NT2/D1 (cell line): ENCODE measurements around the gene SAMM50.

Experiments used
- DNase-seq: peaks from one replicate; pipeline ENCODE4 v3.0.0-alpha.2; 2011; ENCODE audit warnings: low read depth, low spot score
- H3K27me3 ChIP-seq: 2 replicates; pipeline ENCODE4 v1.6.0; 2011; ENCODE audit warnings: mild to moderate bottlenecking; ENCODE audit not compliant: insufficient read length, insufficient read depth
- H3K36me3 ChIP-seq: 2 replicates; pipeline ENCODE4 v1.6.1; 2011; ENCODE audit warnings: mild to moderate bottlenecking, low read length, mixed read lengths; ENCODE audit not compliant: insufficient read depth, insufficient read length
- H3K4me1 ChIP-seq: 2 replicates; pipeline ENCODE4 v1.5.1; 2011; ENCODE audit not compliant: insufficient read depth, insufficient read length
- H3K4me3 ChIP-seq: 2 replicates; pipeline ENCODE4 v1.5.1; 2011; ENCODE audit warnings: low read depth; ENCODE audit not compliant: insufficient read length
- H3K9ac ChIP-seq: 2 replicates; pipeline ENCODE4 v1.6.0; 2011; ENCODE audit warnings: low read depth; ENCODE audit not compliant: insufficient read length
- H3K9me3 ChIP-seq: 2 replicates; pipeline ENCODE4 v1.5.1; 2011; ENCODE audit warnings: mild to moderate bottlenecking, low read length; ENCODE audit not compliant: insufficient read depth
- SUZ12 ChIP-seq: IDR thresholded peaks from 2 replicates; pipeline ENCODE4 v1.6.1; 2011; ENCODE audit not compliant: insufficient read length, insufficient read depth; ENCODE audit errors: extremely low read depth
- YY1 ChIP-seq: IDR thresholded peaks from 2 replicates; pipeline ENCODE4 v1.6.1; 2011; ENCODE audit not compliant: insufficient read length, insufficient read depth
- ZNF274 ChIP-seq: IDR thresholded peaks from 2 replicates; pipeline ENCODE4 v1.6.1; 2011; ENCODE audit warnings: mild to moderate bottlenecking, low read depth, low read length

The SAMM50 gene

DNA sequence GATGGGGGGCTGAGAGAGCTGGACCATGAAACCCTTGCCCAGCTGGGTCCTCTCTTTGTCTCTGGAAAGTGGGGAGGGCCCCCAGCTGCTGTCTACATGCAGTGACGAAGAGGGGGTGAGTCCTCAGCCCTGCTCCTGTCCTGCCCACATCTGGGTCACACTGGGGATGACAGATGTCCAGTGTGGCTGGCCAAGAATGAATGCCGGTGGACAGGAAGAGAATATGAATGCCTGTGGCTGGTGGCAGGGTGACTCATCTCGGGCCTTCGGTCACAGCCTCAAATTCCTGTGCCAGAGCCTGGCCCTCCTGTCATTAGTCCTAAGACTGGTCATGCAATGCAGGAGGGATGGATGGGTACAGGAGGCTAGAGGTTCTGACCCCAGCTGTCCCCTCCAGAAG, 33.9 kb upstream of the SAMM50 start:
- Histone ChIP-seq H3K4me1 (peaks cover 21% of the 10 kb centered on the region), H3K4me3 (no peak overlapping the region), H3K9ac (no peak overlapping the region)

DNA sequence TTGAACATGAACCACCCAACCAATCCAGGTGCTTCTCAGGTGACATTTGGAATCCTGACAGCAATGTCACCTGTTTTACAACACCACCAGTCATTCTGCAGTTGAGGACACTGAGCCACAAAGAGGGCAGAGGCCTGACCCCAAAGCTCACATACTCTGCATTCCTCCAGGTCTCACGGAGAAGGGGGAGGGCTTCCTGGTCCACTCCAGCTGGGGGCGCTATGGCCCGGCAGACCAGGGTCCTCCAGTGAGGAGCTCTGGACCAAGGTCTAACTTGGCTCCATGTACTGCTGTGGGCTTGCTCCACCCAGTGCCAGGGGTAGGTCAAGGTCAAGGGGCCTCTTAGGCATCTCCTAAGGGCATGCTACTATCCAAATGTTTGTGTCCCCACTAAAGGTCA, 33.1 kb upstream of the SAMM50 start:
- no peak overlapping the region for H3K9ac ChIP-seq
- H3K9me3 ChIP-seq: no peaks in the 10 kb centered on the region
- peaks cover 6% of the 10 kb centered on the region for H3K36me3 ChIP-seq
- H3K27me3 ChIP-seq: no peaks in the 10 kb centered on the region
- TF ChIP-seq SUZ12: no peak
- no peak for TF ChIP-seq ZNF274
- no peak for TF ChIP-seq YY1
- H3K4me3 ChIP-seq: no peak overlapping the region
- peaks cover 23% of the 10 kb centered on the region for H3K4me1 ChIP-seq
- no peak for DNase-seq

More for the DNA sequence above, 33.9 kb upstream of the SAMM50 start:
- no peak for DNase-seq
- Histone ChIP-seq H3K27me3 (no peaks in the 10 kb centered on the region), H3K36me3 (no peaks in the 10 kb centered on the region), H3K9me3 (no peaks in the 10 kb centered on the region)
- TF ChIP-seq ZNF274: no peak
- no peak for TF ChIP-seq YY1
- TF ChIP-seq SUZ12: no peak

DNA sequence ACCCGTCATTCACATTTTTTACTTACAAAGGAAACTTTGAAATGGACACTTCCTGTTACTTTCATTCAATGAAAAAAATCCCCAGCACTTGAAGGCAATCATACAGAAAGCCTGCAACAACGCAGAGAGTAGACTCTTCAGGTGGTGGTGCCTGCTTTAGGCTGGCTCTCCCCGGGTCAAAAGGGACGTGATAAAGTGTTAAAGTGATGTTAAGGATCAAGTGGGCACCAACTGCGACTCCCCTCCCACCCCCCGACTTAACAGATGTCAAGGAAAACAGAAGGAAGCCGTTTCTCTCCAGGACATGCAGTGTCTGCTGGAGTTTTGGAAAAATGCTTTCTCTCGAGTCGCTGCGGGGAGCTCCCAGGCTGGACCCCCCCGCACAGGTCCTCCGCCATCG, 32.1 kb upstream of the SAMM50 start:
- no peak for TF ChIP-seq YY1
- Histone ChIP-seq H3K27me3 (no peaks in the 10 kb centered on the region), H3K9me3 (no peaks in the 10 kb centered on the region), H3K9ac (peak overlapping the region; percentile 74), H3K36me3 (peaks cover 14% of the 10 kb centered on the region), H3K4me1 (peaks cover 23% of the 10 kb centered on the region), H3K4me3 (peak overlapping the region; percentile 18)
- no peak for DNase-seq

DNA sequence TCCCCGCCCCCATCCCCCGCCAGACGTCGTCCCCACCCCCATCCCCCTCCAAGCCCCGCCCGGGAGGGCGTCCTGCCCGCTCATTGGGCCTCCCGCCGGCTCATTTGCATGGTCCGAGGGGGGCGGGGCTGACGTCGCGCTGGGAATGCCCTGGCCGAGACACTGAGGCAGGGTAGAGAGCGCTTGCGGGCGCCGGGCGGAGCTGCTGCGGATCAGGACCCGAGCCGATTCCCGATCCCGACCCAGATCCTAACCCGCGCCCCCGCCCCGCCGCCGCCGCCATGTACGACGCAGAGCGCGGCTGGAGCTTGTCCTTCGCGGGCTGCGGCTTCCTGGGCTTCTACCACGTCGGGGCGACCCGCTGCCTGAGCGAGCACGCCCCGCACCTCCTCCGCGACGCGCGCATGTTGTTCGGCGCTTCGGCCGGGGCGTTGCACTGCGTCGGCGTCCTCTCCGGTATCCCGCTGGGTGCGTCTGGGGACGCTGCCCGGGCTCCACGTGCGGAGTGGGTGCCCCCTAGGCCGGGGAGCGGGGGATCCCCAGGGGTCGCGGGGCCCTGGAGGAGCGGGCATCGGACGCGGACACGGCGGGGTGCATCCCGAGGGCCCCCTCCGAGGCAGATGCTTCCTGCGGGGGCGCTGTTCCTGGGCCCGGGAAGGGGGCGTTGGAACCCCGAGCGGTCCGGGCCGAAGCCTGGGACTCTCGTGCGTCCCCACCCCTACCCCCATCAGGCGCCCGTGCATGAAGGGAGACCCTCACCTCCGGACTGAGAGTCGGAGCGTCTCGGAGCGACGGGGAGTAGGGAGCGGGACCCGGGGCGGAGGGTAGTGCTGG, 31.4 kb upstream of the SAMM50 start, which contains the start of gene PNPLA3:
TSS of gene PNPLA3 (plus strand) at position 175 of the 834 bp plus-strand sequence. CDS start at position 282, 107 bp downstream.
- Histone ChIP-seq H3K4me1 (peaks cover 23% of the 10 kb centered on the region), H3K9ac (peak within 1 kb of the TSS; percentile 96), H3K4me3 (peak within 1 kb of the TSS; percentile 78), H3K27me3 (no peaks in the 10 kb centered on the region), H3K9me3 (no peaks in the 10 kb centered on the region), H3K36me3 (peaks cover 21% of the 10 kb centered on the region)
- TF ChIP-seq YY1: no peak
- no peak for TF ChIP-seq SUZ12
- TF ChIP-seq ZNF274: no peak
- peak; percentile 86 for DNase-seq

DNA sequence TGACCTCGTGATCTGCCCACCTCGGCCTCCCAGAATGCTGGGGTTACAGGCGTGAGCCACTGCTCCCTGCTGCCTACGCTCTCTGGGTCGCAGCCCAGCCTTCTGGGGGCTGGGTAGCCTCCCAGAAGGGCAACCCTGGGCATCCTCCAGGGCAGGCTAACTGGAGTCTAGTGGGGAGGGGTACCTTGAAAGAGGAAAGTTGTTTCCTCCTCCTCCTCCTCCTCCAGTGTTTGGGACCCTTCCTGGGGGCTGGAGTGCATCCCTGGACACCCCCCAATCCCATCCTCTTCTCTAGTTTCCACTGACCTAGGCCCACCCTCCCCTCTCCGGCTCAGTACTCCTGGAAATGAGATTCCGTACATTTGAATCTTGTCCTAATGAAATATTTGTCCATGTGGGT, 30.4 kb upstream of the SAMM50 start:
- H3K27me3 ChIP-seq: no peaks in the 10 kb centered on the region
- no peak for DNase-seq
- peaks cover 26% of the 10 kb centered on the region for H3K36me3 ChIP-seq
- H3K9ac ChIP-seq: peak overlapping the region; percentile 96
- peaks cover 23% of the 10 kb centered on the region for H3K4me1 ChIP-seq
- no peaks in the 10 kb centered on the region for H3K9me3 ChIP-seq
- peak overlapping the region; percentile 68 for H3K4me3 ChIP-seq
- TF ChIP-seq ZNF274: no peak
- no peak for TF ChIP-seq YY1
- TF ChIP-seq SUZ12: no peak

GRCh38 chr22:43925433-43926348, 29.6 kb upstream of the SAMM50 start:
- H3K4me3 ChIP-seq: peak overlapping the region; percentile 68
- H3K36me3 ChIP-seq: peaks cover 34% of the 10 kb centered on the region
- no peaks in the 10 kb centered on the region for H3K9me3 ChIP-seq
- TF ChIP-seq ZNF274 (no peak), SUZ12 (no peak), YY1 (no peak)
- peak overlapping the region; percentile 96 for H3K9ac ChIP-seq
- H3K4me1 ChIP-seq: peaks cover 28% of the 10 kb centered on the region
- no peaks in the 10 kb centered on the region for H3K27me3 ChIP-seq
- DNase-seq: no peak

DNA sequence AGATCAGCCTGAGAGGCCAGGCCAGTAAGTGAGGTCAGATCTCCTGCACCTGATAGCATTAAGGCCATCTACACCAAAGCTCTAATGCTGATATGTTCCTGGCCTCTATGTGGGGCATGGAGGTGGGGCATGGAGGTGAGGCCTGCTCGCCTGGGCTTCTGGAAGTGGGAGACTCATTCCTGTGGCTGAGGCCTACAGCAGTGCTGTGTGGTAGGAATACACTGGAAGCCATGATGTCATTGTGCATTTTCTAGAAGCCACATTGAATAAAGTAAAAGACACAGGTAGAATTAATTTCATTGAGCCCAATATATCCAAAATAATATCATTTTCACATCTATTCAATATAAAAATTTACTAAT, 28.9 kb upstream of the SAMM50 start:
- Histone ChIP-seq H3K9ac (peak overlapping the region; percentile 96), H3K9me3 (no peaks in the 10 kb centered on the region), H3K4me1 (peaks cover 26% of the 10 kb centered on the region), H3K27me3 (no peaks in the 10 kb centered on the region), H3K36me3 (peaks cover 34% of the 10 kb centered on the region), H3K4me3 (no peak overlapping the region)
- TF ChIP-seq YY1: no peak
- no peak for TF ChIP-seq SUZ12
- TF ChIP-seq ZNF274: no peak
- no peak for DNase-seq
